BJ (cell line): ENCODE data around the gene DLGAP1. TPM values are rescaled to one million over a fixed set of nuclear protein-coding genes. Genes with fewer than 3 reads are reported as not detected.

Source experiments
- CTCF ChIA-PET: fragments of 350-600 bp; formaldehyde crosslinking; extraction: SDS; loops from one replicate; lab custom pipeline; 2021; ENCODE audit warnings: antibody characterized with exemption, inconsistent platforms; lab: Yijun Ruan, JAX
- POLR2A ChIA-PET: fragments of 300-600 bp; sonication (Branson Sonifier 250); formaldehyde crosslinking; extraction: SDS; loops from one replicate; lab custom pipeline; 2021; ENCODE audit warnings: antibody characterized with exemption; lab: Charles Lee
- DNase-seq: peaks from one replicate; pipeline ENCODE4 v3.0.0-alpha.2; 2011; ENCODE audit warnings: low read depth
- H3K27me3 ChIP-seq: 2 replicates; pipeline ENCODE4 v1.6.0; 2011; ENCODE audit warnings: low read length; ENCODE audit not compliant: control insufficient read depth, insufficient read depth
- H3K36me3 ChIP-seq: 2 replicates; pipeline ENCODE4 v1.5.1; 2011; ENCODE audit warnings: low read length; ENCODE audit not compliant: control insufficient read depth, insufficient read depth
- H3K4me3 ChIP-seq: 2 replicates; pipeline ENCODE4 v1.5.1; 2011; ENCODE audit warnings: low read depth, mild to moderate bottlenecking, control low read depth, low read length
- CTCF ChIP-seq: IDR thresholded peaks from 2 replicates; pipeline ENCODE4 v1.5.1; 2011; ENCODE audit warnings: low read depth, mild to moderate bottlenecking, control low read depth, inconsistent platforms, low read length, moderate library complexity; ENCODE audit not compliant: insufficient read depth
- polyA plus RNA-seq: library from polyadenylated mRNA; depleted of rRNA; stranded (reverse); fragments of >200 nt; gene quantifications from 2 replicates; pipeline ENCODE4 v1.2.3, GENCODE V29; 2011

DLGAP1 gene
- polyA plus RNA-seq, 1 experiment = 0.02 TPM

- no peak for TF ChIP-seq CTCF
- ChIA-PET CTCF (interaction anchor here (1.4 to 2.6 kb wide), 2 partner anchors 11 to 17 kb away, joined by 4 to 13 read pairs; no protein-coding TSS in a partner anchor), POLR2A (no interaction called here)
- Histone ChIP-seq H3K4me3 (no peak overlapping the region), H3K36me3 (no peaks in the 10 kb centered on the region), H3K27me3 (no peaks in the 10 kb centered on the region)
- no peak for DNase-seq
Measured at GRCh38 chr18:3648641-3649040, 806.5 kb downstream of the DLGAP1 start.

GRCh38 chr18:3648200-3648599 lies 806.9 kb downstream of the DLGAP1 start:
- Histone ChIP-seq H3K4me3 (no peak overlapping the region), H3K36me3 (no peaks in the 10 kb centered on the region), H3K27me3 (no peaks in the 10 kb centered on the region)
- no peak for TF ChIP-seq CTCF
- DNase-seq = no peak
- ChIA-PET POLR2A (no interaction called here), CTCF (interaction anchor here (2.6 kb wide), 1 partner anchor 17 kb away, joined by 13 read pairs; no protein-coding TSS in a partner anchor)

GRCh38 chr18:3647636-3648035 lies 807.5 kb downstream of the DLGAP1 start:
- POLR2A ChIA-PET = no interaction called here
- TF ChIP-seq CTCF = no peak
- Histone ChIP-seq H3K36me3 (no peaks in the 10 kb centered on the region), H3K27me3 (no peaks in the 10 kb centered on the region), H3K4me3 (no peak overlapping the region)
- no peak for DNase-seq
- CTCF ChIA-PET = no interaction called here

- no peak for TF ChIP-seq CTCF
- Histone ChIP-seq H3K27me3 (no peaks in the 10 kb centered on the region), H3K4me3 (no peak overlapping the region), H3K36me3 (no peaks in the 10 kb centered on the region)
- CTCF ChIA-PET = interaction anchor here (0.9 kb wide), 2 partner anchors 12 to 21 kb away, joined by 4 to 5 read pairs; no protein-coding TSS in a partner anchor
- POLR2A ChIA-PET = no interaction called here
- no peak for DNase-seq
Measured at GRCh38 chr18:3645384-3646156, 809.5 kb downstream of the DLGAP1 start.

GRCh38 chr18:3634250-3634939 lies 820.7 kb downstream of the DLGAP1 start:
- ChIA-PET POLR2A (no interaction called here), CTCF (interaction anchor here (0.8 kb wide), 1 partner anchor 40 kb away, joined by 3 read pairs; no protein-coding TSS in a partner anchor)
- Histone ChIP-seq H3K4me3 (no peak overlapping the region), H3K27me3 (no peaks in the 10 kb centered on the region), H3K36me3 (no peaks in the 10 kb centered on the region)
- no peak for TF ChIP-seq CTCF
- no peak for DNase-seq
